Mesenchymal stem cell (in vitro differentiated cells and primary cell): Measurements from ENCODE around the gene KCNQ5. TPM values are rescaled to one million over a fixed set of nuclear protein-coding genes. Genes with fewer than 3 reads are reported as not detected.

Source experiments
- small RNA-seq: library from polyadenylated mRNA; stranded (forward); fragments of <200 nt; extraction: miRNeasy Mini kit (QIAGEN cat#:217004); gene quantifications from one replicate; pipeline ENCODE3, GENCODE V24; 2013; ENCODE audit warnings: low read depth

KCNQ5 gene

Small RNAs within 50 kb of the gene (small RNA-seq; reads per million reads assigned to genes)
- gene MIR4282, result not detected
